ENCODE measurements around the gene DUXA. TPM values are rescaled to one million over a fixed set of nuclear protein-coding genes. Genes with fewer than 3 reads are reported as not detected.
A peak's percentile ranks its signal among the peaks of the same experiment; 100 is the strongest.

DUXA gene
- total and polyA plus RNA-seq, 10 of the 15 experiments (the other 5 are each of a cell fraction or from before 2014, with no cell fraction given) = not detected

GRCh38 chr19:57191141-57192076 is 24.1 kb upstream of the DUXA start, which contains the start of gene ZNF264 (continued):
- peak; percentile 63 for TF ChIP-seq NKRF (conservative IDR thresholded peaks at IDR 0.05)

- FAIRE-seq (no peak), ATAC-seq (no peak), DNase-seq (ENCODE audit: low read depth, low spot score) (no peak)
- RAD21 ChIA-PET (ENCODE audit: unreplicated experiment) = no interaction called here
- Histone ChIP-seq H3K4me1 (ENCODE audit: control insufficient read depth, insufficient read depth, low read length) (peaks cover 7% of the 10 kb centered on the region; the same call in 1 of the 2 replicates), H4K20me1 (ENCODE audit: control insufficient read depth, insufficient read depth) (no peaks in the 10 kb centered on the region), H3K4me2 (ENCODE audit: control insufficient read depth, insufficient read depth) (no peak overlapping the region), H3K79me2 (ENCODE audit: control insufficient read depth, insufficient read depth, low read length) (peaks cover 25% of the 10 kb centered on the region), H3K4me3 (peak overlapping the region; percentile 83; the same call in 1 of the 2 replicates), H3K27ac (ENCODE audit: control insufficient read depth, insufficient read depth) (no peak overlapping the region), H3K36me3 (ENCODE audit: control insufficient read depth in 2 of 2, insufficient read depth in 2 of 2, low read length in 1 of 2) (peaks cover 0 to 11% of the 10 kb centered on the region in 2 experiments; a peak in 2 of 4 replicates), H3K27me3 (replicated peaks in 1 of 2; ENCODE audit: control insufficient read depth in 2 of 2, insufficient read depth in 2 of 2, low read length in 1 of 2) (no peaks in the 10 kb centered on the region), H3K9ac (ENCODE audit: control insufficient read depth, insufficient read depth, low read length) (no peak overlapping the region), H2AFZ (ENCODE audit: control insufficient read depth, low read depth, low read length) (peak overlapping the region; percentile 96; the same call in 1 of the 2 replicates), H3K9me3 (replicated peaks; ENCODE audit: control insufficient read depth, insufficient read depth, low read length) (peaks cover 7% of the 10 kb centered on the region; the same call in 2 of the 3 replicates)
- WGBS (ENCODE audit: insufficient coverage, insufficient replicate concordance, low lambda C conversion rate, missing lambda C conversion rate) = 49% methylated on average over 3 of the region's 3 CpGs
- CTCF ChIA-PET = no interaction called here
- no peak for TF ChIP-seq NBN (IDR thresholded peaks at IDR 0.05)
- in situ Hi-C loops (cut with MboI) = no loop called here
- intact Hi-C loops (cut with micrococcal nuclease; ENCODE audit: unreplicated experiment) = no loop called here
- SMC1A ChIA-PET (ENCODE audit: uncharacterized antibody, unreplicated experiment) = no interaction called here
- no TSS peak for BruUV-seq (replicated peaks)
- POLR2A ChIA-PET = no interaction called here
These were observed 23.0 kb upstream of the DUXA start for GRCh38 chr19:57190301-57190700.

Data from GM12878 (cell line).